Inflammatory macrophage (primary cell): ENCODE measurements around the gene CCDC182.

Source experiments
- DNase-seq, 2 donors: peaks; one replicate each; pipeline ENCODE4 v3.0.0-alpha.2; 2020 to 2022

Gene CCDC182

DNA sequence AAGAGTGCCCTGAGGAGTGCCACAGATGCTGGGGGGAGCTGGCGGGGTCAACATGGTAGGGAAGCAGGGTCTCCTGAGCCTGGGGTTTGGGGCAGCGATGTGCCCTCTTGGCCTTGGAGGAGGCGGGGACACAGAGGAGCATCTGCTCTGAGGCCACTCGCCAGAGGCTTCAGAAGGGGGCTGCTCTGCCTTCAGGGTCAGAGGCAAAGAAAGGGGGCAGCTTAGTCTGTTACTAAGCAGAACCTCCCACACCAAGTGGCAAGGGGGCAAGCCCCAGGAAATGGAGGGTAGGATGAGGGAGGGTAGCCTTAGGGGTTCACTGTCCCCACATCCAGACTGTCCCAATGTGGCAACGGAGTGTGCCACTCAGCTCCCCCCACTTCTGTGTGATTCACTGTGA, 18.3 kb downstream of the CCDC182 start:
- no peak for DNase-seq

DNA sequence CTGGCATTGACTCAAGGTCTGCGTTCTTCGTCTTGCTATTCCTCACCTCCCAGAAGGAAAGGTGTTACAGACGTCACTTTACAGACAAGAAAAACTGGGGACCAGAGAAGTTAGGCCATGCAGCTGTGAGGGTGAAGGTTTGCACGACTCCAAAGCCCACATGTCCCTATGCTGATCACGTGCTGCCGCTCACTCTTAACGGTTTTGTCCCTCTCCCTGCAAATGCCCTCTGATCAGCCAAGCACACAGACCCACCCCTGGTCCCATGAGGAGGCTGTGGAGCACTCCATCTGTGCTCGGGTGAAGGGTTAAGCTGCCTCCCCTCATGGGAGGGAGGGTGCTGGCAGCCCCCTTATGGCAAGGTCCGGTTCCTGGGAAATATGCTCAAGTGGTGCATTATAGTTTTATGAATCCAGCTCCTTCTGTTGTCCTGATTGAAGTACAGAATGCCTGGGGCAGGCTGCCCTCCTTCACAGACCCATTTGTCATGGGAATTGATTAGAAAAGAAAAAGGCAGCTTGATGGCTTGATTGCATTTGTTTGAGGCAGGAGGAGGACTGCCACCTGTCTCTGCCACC, 18.8 kb downstream of the CCDC182 start:
- no peak for DNase-seq

DNA sequence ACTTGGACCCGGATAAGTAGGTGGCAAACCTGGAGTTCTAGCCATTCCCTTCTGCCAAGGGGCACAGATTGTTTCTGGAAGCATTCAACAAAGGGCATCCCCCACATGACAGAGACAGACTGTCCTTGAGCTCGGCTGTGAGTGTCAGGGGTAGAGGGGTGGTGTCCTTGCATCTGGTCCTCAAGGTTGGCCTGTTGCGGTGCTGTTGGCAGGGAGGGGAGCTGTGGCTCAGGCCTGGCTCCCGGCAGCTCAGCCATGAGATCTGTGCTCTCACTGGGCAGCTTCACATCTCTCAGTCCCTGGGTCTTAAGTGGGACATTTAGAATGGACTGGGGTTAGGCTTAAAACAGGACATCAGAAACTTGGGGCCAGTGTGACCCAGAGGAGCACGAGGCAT, 20.4 kb downstream of the CCDC182 start:
- DNase-seq = no peak

DNA sequence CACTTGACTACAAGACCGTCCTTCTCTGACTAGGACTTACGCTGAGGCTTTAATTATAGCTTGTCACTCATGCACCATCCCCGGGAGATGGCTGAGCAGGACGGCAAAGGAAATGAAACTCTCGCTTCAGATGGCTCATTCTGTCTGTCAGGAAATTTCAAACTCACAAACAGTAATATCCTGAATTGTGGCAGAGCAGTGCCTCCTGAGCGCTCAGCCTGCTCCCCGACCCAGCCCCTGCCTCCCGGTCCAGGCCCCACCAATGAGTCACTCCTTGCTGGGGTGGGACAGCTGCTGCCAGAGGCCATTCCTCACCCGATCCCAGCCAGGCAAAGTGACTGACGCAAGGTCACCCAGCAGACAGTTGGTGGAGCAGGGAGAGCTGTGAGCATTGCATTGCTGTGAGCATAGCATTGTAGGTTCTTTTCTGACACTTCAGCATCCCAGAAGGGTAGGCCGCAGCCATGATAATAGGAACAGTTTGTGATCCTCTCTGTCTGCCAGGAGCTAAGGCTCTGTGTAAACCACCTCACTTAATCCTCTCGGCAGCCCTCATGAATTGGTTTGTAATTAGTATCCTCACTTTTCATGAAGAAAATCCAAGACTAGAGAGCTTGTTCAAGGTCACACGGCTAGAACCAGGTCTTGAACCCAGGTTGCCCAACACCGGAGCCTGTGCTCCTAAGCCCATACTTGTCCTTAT, 20.9 kb downstream of the CCDC182 start:
- DNase-seq = peak in 1 of 2 donors; percentile 8

DNA sequence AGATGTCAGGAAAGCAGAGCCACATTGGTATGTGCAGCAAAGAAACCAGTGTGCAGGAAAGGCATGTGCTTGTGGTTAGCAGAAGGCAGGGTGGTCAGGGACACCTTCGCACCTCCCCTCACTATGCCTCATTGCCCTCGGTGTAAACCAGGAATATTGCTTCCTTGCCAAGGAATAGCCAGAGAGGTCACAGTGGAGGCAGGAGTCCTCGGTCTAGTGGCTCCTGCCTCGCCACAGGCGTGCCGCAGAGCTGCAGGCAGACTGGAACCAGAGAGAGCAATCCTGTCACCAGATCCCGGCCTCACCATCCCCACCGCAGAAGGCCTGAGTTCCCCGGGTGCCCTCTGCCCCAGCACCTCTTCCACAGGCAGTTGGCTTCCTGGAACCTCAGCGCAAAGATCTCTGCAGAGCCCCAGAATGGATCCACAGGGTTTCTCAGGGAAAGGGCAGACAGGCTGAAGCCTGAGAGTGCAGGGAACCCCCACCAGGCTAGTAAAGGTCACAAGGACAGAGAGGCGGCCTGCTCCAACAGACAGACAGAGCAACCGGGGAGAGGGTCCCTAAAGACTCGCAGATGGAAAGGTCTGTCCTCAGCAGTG, 21.6 kb downstream of the CCDC182 start:
- DNase-seq = no peak

DNA sequence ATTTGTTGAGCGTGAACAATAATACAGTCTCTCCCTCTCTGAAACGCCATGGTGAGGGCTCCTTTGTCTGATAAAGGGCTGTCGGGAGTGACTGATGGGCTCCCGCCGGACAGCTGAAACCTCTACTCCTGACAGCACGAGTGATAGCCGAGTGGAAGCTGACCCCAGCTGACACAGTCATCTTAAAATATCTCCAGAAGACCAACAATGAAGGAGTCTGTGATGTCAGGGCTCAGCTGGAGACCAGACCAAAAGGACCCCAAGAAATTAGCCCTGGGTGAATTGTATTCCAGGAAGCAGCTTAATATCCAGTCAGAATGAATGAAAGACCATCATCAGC, 22.4 kb downstream of the CCDC182 start:
- no peak for DNase-seq

DNA sequence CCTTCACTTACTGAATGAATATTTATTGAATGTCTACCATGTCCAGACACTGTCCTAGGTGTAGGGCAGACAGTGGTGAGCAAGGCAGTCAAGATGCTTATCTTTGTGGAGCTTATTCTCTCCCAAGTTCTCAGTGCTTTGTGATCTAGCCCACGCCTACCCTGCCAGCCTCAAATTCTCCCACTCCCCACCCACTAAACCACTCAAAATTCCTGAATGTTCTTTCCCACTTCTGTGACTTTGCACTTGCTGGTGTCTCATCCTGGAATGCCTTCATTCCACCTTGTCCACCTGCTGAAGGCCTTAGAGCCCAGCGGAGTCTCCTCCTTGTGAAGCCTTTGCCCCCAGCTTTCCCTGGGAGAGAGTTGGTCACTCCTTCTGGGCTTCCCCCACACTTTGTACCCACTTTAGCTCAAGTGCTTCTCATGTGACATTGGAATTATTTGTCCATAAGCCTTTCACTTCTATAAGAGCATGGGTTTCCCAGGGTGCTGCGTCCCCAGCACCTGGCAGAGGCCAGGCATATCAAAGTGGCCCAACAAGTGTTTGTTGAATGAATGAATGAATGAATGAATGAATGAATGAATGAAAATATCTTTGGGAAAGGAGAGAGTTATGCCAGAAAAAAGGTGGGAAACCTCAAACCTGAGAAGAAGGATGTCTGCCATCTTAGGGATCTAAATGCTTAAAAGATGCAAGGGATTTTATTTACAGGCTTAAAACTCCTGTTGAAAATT, 23.0 kb downstream of the CCDC182 start:
- DNase-seq = no peak

DNA sequence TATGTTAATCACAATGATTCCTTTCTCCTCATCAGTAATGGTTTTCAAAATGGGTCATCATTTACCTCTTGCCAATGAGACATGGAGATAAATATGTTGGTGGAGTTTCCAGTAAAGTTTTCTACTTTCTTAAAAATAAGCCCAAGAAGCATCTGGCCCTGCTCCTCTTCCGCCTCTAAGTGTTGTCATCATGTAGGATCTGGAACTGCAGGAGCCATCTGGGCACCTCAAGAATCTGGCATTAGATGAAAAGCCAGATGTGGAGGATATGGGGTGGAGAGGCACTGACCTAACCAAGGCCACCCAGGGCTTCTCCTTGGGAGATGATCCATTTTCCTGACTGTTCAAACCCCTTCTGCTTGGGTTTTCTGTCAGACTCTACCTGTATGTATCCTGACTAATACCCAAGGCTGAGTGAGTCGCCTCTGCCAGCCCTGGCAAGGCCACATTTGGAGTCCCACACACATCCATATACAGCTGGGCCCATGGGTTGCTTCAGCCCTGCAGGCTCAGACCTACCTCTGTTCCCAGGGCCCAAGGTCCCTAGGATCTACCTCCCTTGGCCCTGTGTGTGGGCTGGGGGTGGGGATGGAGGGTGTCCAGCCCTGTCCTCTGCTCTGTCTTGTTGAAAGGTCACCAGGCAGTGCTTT, 24.6 kb downstream of the CCDC182 start:
- no peak for DNase-seq

DNA sequence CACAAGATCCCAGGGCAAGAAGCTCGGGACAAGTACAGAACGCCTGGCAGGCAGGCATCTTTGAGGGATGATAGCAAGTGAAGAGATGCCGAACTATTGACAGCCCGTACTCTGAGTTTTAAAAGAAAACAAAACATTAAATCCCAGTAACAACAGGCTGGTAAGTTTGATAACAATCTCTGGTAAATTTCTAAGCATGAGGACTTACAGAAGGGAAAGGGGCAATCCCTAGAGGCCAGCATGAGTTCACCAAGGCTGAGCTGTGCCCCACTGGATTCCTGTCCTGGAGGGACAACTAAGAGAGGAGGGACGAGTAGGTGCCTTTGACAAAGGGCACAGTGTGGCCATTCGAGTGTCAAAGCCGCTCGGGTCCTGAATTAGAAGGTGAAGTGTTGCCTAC, 26.2 kb downstream of the CCDC182 start:
- no peak for DNase-seq

DNA sequence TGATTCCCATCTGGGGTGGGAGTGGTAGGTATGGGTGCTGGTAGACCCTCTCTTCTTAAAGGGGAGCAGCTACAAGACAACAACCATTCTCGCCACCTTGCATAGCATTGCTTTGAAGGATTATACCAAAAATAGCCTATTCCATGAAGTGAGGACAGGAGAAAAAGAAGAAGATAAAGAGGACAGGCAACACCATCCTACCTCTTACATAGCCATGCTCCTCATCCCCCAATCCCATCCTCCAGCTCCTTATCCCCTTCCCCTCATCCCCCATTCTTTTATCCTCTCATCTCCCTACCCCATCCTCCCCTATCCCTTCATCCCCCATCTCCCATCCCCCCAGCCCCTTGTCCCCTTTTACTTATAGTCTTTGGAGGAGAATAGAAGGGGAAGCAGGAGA, 29.1 kb downstream of the CCDC182 start:
- no peak for DNase-seq

DNA sequence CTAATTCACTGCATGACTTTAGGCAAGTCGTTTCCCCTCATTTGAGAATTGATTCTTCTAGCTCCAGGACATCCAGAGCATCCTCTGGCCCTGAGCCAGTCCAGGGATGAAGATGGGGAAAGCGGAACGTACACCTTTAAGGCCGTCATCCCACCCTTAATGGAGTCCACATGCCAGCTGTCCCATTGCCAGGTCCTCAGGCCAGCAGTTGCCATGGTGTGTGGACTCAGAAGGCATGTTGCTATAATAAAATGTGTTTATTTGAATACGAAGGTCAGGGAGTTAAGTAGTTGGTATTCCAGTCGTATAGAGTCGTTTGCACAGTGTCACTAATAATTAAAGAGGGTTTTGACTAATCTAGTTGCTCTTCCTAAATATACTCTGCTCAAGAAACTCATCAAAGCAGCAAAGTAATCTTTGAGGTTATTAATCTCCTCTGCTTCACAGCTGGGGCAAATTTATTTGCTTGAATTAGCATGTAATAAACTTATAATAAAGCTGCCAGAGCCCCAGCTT, 30.4 kb downstream of the CCDC182 start:
- no peak for DNase-seq

DNA sequence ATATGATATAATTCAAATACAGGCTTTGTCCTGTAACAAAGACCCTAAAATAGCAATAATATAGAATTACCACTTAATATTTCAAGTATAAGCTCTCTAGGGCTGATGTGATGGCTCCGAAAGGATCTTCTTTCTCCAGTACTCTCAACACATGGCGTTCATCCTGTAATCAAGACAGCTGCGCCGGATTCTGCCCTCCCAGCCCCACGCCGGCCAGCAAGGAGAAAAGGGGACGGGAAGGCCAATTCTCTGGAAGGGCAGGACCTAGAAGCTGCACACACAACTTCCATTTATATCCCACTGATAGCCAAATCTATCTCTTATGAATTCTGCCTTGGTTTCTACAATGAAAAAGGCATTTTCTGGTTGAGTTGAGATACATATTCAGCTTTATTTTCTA, 32.0 kb downstream of the CCDC182 start:
- no peak for DNase-seq

DNA sequence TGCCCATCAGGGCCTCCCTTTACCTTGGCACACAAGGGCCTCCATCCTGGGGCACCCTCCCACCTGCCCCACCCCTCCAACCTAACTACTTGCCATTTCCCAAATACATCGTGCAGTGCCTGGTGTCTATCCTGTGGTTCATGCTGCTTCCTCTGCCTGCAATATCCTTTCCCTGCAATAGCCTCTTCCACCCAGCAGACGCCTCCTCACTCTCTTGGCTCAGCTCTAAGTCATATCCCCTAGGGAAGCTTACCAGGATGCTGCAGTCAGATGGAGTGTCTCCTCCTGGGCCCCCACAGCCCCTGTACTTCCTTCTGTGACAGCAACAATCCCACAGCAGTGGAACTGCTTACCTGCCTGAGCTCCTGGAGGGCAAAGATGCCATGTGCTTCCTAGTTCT, 36.7 kb downstream of the CCDC182 start:
- peak; percentile 21 to 48 for DNase-seq

DNA sequence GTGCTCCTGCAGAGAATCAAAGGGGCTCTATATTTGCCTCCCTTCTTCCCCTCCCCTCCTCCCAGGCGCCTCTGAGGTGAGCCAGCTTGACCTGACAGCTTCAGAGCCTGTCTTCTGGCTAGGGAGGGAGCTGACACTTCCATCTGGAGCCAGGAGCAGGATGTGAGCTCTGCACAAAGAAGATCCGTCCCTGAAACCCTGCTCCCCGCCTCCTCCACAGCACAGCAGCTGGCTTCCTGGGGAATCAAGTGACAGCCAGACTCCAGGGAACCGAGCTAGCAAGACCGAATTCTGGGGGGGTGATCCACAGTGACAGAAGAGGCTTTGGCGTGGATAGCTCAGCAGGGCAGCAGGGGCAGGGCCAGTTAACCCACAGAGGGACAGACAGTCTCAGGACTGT, 37.2 kb downstream of the CCDC182 start:
- DNase-seq = no peak

DNA sequence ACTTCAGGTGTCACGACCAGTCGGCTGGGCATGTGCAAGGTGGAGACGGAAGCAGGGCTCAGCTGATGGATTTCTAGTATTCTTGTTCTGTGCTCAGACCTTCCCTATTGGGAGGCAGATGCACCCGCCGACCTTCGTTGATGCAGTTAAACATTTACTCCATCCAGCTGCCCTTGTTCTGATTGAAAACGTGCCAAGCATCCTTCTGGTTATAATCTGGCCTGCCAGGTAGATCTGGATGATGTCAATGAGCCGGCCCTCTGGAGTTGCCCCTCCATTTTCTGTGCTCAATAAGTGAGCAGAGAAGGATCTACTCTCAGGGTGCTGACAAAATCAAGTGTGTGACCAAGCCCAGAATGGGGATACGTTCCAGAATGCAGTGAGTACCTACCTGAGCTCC, 38.3 kb downstream of the CCDC182 start:
- no peak for DNase-seq

DNA sequence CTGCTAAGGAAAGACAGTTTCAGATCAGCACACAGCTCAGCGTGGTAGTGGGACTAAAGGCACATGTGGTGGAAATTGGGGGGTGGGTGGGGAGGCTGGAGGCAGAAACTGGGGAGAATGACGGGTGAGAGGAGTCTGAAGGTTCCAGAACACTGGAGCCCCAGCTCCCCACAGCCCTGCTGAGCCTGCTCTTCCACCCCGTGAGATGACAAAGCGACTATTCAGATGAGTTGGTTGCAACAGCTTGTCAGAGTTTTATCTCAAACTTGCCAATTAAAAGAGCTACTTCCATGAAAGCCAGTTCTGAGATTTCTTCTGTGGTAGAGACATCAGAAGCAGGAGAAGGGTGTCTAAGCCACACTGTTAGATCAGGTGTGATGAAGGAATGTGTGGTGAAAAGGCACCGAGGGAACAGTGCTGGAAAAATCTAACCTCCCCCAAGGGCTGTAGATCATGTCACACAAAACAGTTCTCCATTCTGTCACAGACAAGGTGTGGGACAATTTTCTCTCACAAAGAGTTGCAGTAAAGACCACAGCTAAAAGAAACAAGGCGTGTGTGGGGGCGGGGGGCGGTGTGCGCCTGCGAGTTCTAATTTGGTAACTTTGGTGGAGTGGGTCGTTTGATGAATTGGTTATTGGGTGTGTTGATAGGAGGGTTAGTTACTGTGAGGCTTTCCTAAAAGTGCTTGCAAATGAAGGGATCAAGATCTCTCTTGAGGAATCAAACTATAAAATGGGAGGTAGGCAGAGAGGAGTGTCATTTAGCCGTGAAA, 39.0 kb downstream of the CCDC182 start:
- no peak for DNase-seq

DNA sequence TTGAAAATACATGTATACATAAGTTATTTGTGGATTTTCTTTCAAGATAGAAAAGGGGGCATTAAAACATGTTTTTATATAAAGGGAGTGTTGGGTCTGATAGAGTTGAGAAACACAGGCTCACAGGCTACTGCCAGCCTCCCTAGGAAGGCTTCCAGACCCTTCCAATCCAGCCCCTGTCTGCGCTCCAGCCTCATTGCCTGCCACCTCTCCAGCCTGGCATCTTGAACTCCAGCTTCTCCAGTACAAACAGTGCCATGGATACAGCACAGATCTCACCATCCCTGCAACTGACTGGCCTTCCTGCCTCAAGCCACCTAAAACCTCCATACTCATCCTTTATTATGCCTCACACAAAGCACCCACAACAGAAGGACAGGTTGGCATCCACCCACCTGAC, 40.7 kb downstream of the CCDC182 start:
- no peak for DNase-seq

DNA sequence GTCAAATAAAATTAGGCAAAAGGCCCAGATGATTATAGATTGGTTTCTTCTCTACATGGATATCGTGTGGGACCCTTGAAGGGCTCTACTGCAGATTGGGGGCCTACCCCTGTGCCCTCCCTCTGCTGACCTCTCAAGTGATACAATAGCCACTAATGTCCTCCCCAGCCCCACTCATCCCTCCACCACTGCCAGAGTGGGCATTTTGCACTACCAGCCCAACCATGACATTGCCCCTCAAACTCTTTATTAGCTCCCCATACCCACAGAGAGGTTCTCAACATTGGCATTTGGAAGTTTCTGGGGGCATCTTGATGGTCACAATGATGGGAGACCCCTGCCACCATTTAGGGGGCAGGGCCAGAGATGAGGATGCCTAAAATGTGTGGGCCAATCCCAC, 41.8 kb downstream of the CCDC182 start:
- DNase-seq = no peak

DNA sequence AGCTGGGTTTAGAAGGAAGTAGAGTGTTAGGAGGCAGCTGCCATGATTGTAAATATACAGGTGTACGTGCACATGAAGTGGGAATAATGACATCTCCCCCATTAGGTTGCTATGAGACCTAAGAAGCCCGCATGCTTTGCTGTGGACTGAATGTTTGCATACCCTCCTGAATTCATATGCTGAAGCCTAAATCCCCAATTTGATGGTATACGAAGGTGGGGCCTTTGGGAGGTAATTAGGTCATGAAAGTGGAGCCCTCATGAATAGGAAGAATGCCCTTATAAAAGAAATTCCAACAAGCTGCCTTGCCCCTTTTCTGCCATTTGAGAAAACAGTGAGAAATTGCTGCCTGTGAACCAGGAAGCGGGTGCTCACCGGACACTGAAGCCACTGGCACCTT, 44.0 kb downstream of the CCDC182 start:
- DNase-seq = no peak

DNA sequence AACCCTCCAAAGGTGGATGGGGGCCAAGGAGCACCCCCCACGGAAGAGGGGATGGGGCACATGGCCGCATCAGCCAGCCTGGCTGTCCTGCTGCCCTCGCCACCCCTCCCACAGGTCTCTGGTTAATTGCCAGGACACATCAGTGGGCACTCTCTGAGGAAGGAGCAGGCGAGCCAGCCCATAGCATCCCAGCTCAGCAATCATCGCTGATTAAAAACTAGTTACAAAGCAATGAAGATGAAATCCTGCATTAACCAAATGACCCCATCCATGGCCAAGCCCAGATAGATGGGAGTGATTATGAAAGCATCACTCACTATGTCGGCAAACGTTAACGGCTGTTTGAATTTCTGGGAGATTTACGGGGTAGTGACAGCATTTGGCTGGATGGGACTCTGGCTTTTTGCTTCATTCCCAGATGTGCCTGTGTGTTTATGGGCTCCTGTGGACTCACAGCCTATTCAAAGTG, 45.3 kb downstream of the CCDC182 start:
- no peak for DNase-seq

DNA sequence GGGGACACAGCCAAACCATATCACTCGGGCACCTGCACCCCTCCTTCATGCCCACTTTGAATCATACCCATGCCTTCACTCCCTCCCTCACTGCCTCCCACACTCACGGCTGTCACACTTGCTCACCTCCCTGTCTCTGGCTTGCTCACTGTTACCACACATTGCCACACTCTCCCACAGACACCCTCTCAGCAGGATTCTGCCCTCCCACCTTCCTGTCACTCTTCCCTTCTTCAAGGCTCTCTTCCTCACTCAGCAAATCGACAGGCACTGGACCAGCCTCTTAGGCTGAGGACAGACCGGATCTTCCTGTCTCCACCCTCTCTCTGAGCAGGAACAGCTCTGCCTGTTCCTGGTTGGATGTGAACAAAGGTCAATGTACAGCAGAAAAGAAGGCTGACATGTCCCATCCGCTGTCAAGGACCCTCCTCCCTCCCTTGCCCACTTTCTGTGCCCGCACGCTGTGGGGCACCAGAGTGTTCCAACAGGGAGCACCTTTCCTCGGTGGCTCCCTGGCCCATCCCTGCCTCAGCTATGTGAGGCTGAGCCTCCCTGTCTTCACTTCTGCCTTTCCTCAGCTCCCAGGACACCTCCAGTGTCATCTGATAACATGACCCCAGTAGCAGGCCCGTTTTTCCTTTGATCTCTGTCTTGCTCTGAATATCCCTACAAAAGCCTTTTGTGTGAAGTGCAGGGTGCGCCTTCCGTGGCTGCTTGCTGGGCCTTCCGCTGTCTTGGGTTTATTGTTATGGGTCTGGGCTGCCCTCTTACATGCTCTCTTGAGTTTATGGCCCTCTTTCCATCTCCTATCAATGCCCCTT, 47.0 kb downstream of the CCDC182 start:
- peak; percentile 19 for DNase-seq
